Measurements from ENCODE around the gene SAMD14. TPM values are rescaled to one million over a fixed set of nuclear protein-coding genes. Genes with fewer than 3 reads are reported as not detected.

Gene SAMD14
- total RNA-seq, 1 experiment from 2014 or later = 1.6 TPM

- DNase-seq (ENCODE audit: low read depth) = no peak
These were observed 32.5 kb downstream of the SAMD14 start for GRCh38 chr17:50097455-50097854.

- no peak for DNase-seq (ENCODE audit: low read depth)
These were observed 33.2 kb downstream of the SAMD14 start for GRCh38 chr17:50096758-50097157.

GRCh38 chr17:50096092-50096491 lies 33.9 kb downstream of the SAMD14 start:
- DNase-seq (ENCODE audit: low read depth) = no peak

- no peak for DNase-seq (ENCODE audit: low read depth)
These were observed 34.3 kb downstream of the SAMD14 start for GRCh38 chr17:50095626-50096037.

- DNase-seq (ENCODE audit: low read depth) = peak; percentile 94
These were observed 35.0 kb downstream of the SAMD14 start, which contains the start of gene PDK2 for GRCh38 chr17:50094753-50095619. PDK2 (plus strand) TSS chr17:50095351; CDS start chr17:50095436, 85 bp downstream.

- DNase-seq (ENCODE audit: low read depth) = peak; percentile 81
These were observed 35.7 kb downstream of the SAMD14 start for GRCh38 chr17:50094243-50094752.

- DNase-seq (ENCODE audit: low read depth) = no peak
These were observed 36.2 kb downstream of the SAMD14 start for GRCh38 chr17:50093807-50094206.

GRCh38 chr17:50093246-50093645 lies 36.7 kb downstream of the SAMD14 start:
- no peak for DNase-seq (ENCODE audit: low read depth)

GRCh38 chr17:50091918-50092285 lies 38.1 kb downstream of the SAMD14 start:
- DNase-seq (ENCODE audit: low read depth) = no peak

GRCh38 chr17:50090971-50091917 lies 38.7 kb downstream of the SAMD14 start:
- no peak for DNase-seq (ENCODE audit: low read depth)

- no peak for DNase-seq (ENCODE audit: low read depth)
These were observed 39.9 kb downstream of the SAMD14 start for GRCh38 chr17:50090071-50090470.

- DNase-seq (ENCODE audit: low read depth) = no peak
These were observed 40.8 kb downstream of the SAMD14 start for GRCh38 chr17:50088952-50089825.

- DNase-seq (ENCODE audit: low read depth) = no peak
These were observed 42.0 kb downstream of the SAMD14 start for GRCh38 chr17:50087912-50088405.

GRCh38 chr17:50087246-50087911 lies 42.6 kb downstream of the SAMD14 start:
- DNase-seq (ENCODE audit: low read depth) = peak; percentile 67

- DNase-seq (ENCODE audit: low read depth) = no peak
These were observed 48.2 kb downstream of the SAMD14 start for GRCh38 chr17:50081757-50082156.

- DNase-seq (ENCODE audit: low read depth) = peak; percentile 70
These were observed 49.1 kb downstream of the SAMD14 start for GRCh38 chr17:50080827-50081226.

- DNase-seq (ENCODE audit: low read depth) = no peak
These were observed 49.9 kb downstream of the SAMD14 start for GRCh38 chr17:50080096-50080480.

- peak; percentile 73 for DNase-seq (ENCODE audit: low read depth)
These were observed 50.4 kb downstream of the SAMD14 start for GRCh38 chr17:50079334-50080095.

- no peak for DNase-seq (ENCODE audit: low read depth)
These were observed 51.5 kb downstream of the SAMD14 start for GRCh38 chr17:50078430-50078829.
